H1 (cell line): ENCODE measurements around the gene PRICKLE3. TPM values are rescaled to one million over a fixed set of nuclear protein-coding genes. Genes with fewer than 3 reads are reported as not detected.

ENCODE experiments used
- CHD1 ChIP-seq: IDR thresholded peaks from 2 replicates; pipeline ENCODE4 v1.6.1; 2012; ENCODE audit warnings: low read depth, low read length, improper control_type of control experiment
- CHD7 ChIP-seq: fragments of 300-600 bp; sonication (generic); IDR thresholded peaks from 2 replicates; pipeline ENCODE4 v1.7.1; 2012; ENCODE audit warnings: low read length, moderate library complexity, mild to moderate bottlenecking, inconsistent platforms; ENCODE audit not compliant: insufficient replicate concordance
- CREB1 ChIP-seq: IDR thresholded peaks from 2 replicates; pipeline ENCODE4 v1.6.1; 2012; ENCODE audit warnings: inconsistent platforms
- CTBP2 ChIP-seq: IDR thresholded peaks from 2 replicates; pipeline ENCODE4 v1.7.0; 2011; ENCODE audit warnings: borderline replicate concordance, mild to moderate bottlenecking, moderate library complexity, mixed read lengths, low read length; ENCODE audit not compliant: insufficient read depth, insufficient read length
- E2F6 ChIP-seq: IDR thresholded peaks from 2 replicates; pipeline ENCODE4 v1.6.1; 2012; ENCODE audit warnings: inconsistent platforms
- NANOG ChIP-seq: IDR thresholded peaks from 2 replicates; pipeline ENCODE4 v1.6.1; 2011; ENCODE audit warnings: low read length, low read depth, mild to moderate bottlenecking, inconsistent platforms; ENCODE audit not compliant: insufficient read depth, poor library complexity, severe bottlenecking
- PHF8 ChIP-seq: fragments of 200-600 bp; sonication (generic); conservative IDR thresholded peaks from 2 replicates; pipeline ENCODE4 v1.7.1; 2012; ENCODE audit warnings: low read depth, mild to moderate bottlenecking, inconsistent platforms, low read length, moderate library complexity
- SIX5 ChIP-seq: IDR thresholded peaks from 2 replicates; pipeline ENCODE4 v1.6.1; 2011; ENCODE audit warnings: mild to moderate bottlenecking, low read depth, low read length
- SP1 ChIP-seq: IDR thresholded peaks from 2 replicates; pipeline ENCODE4 v1.6.1; 2011; ENCODE audit warnings: low read depth, low read length
- SP2 ChIP-seq: IDR thresholded peaks from 2 replicates; pipeline ENCODE4 v1.6.1; 2012; ENCODE audit warnings: mild to moderate bottlenecking, low read length, inconsistent platforms
- TBP ChIP-seq: IDR thresholded peaks from 2 replicates; pipeline ENCODE4 v1.6.1; 2011; ENCODE audit warnings: low read depth, low read length, improper control_type of control experiment
- polyA plus RNA-seq, 7 experiments: library from polyadenylated mRNA; depleted of rRNA in 3 of 7; stranded (reverse) in 5 of 7; unstranded in 2 of 7; fragments of >200 nt in 5 of 7; fragments of 200-250 nt in 2 of 7; gene quantifications; 1 replicate in 5 of 7; 2 replicates in 1 of 7; 4 replicates in 1 of 7; pipeline versions ENCODE4 v1.2.1 to v1.2.3, GENCODE V29; 2011 to 2013; ENCODE audit warnings: missing spikeins in 2 of 7, mixed read lengths in 2 of 7
- total RNA-seq: library from RNA; stranded (reverse); fragmentation: NEBNext Ultra II Directional; extraction: Animal tissue kit (Norgen Biotek cat#: 25700); gene quantifications from 2 replicates; pipeline ENCODE4 v1.2.1, GENCODE V29; 2021

PRICKLE3 gene
- total and polyA plus RNA-seq, 2 of the 8 experiments (the other 6 are each of a cell fraction or from before 2014, with no cell fraction given): 9.1 to 10.6 TPM

GRCh38 chrX:49212861-49213260, 26.7 kb upstream of the PRICKLE3 start (continued):
- TF ChIP-seq CHD7 (no peak), SP2 (no peak), SIX5 (no peak), CTBP2 (no peak), TBP (no peak), CREB1 (no peak), NANOG (no peak), CHD1 (no peak), PHF8 (no peak), SP1 (no peak), E2F6 (no peak)
